ENCODE results near the gene EEA1. TPM values are rescaled to one million over a fixed set of nuclear protein-coding genes. Genes with fewer than 3 reads are reported as not detected.

The EEA1 gene
- total RNA-seq, 1 donor from 2014 or later = 10.9 TPM

DNA sequence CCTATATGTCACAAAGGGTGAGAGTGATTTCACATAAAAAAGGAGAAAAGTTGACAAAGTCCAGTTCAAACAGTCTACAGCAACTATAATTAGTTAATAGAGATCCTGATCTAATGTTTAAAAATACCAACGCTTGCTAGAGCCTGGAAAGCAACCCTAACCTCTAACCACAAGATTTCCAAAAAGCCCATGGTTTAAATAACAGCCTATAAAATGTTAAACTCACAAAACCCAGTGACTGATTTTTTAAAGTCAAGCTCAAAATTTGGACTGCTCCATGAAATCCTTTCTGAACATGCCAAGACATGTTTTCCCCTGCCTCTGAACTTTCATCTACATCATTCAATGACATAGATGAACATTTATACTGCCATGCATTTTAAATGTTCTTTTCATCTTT is 144.7 kb downstream of the EEA1 start:
- Histone ChIP-seq H3K27ac (peak overlapping the region in 1 of 2 donors; percentile 17), H3K4me1 (peaks cover 0 to 7% of the 10 kb centered on the region in 2 donors), H3K27me3 (no peaks in the 10 kb centered on the region), H3K9me3 (no peaks in the 10 kb centered on the region), H3K4me3 (no peak overlapping the region), H3K36me3 (peaks cover 0 to 8% of the 10 kb centered on the region in 2 donors)
- TF ChIP-seq, protein P1, sequence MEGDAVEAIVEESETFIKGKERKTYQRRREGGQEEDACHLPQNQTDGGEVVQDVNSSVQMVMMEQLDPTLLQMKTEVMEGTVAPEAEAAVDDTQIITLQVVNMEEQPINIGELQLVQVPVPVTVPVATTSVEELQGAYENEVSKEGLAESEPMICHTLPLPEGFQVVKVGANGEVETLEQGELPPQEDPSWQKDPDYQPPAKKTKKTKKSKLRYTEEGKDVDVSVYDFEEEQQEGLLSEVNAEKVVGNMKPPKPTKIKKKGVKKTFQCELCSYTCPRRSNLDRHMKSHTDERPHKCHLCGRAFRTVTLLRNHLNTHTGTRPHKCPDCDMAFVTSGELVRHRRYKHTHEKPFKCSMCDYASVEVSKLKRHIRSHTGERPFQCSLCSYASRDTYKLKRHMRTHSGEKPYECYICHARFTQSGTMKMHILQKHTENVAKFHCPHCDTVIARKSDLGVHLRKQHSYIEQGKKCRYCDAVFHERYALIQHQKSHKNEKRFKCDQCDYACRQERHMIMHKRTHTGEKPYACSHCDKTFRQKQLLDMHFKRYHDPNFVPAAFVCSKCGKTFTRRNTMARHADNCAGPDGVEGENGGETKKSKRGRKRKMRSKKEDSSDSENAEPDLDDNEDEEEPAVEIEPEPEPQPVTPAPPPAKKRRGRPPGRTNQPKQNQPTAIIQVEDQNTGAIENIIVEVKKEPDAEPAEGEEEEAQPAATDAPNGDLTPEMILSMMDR (IDR thresholded peaks at IDR 0.05) = no peak
- no peak for DNase-seq (ENCODE audit: low spot score in 2 of 2)
- intact Hi-C loops (cut with DNase I) = loop anchor here (10.0 kb wide), 1 partner anchor 630 kb away; no protein-coding TSS in a partner anchor

DNA sequence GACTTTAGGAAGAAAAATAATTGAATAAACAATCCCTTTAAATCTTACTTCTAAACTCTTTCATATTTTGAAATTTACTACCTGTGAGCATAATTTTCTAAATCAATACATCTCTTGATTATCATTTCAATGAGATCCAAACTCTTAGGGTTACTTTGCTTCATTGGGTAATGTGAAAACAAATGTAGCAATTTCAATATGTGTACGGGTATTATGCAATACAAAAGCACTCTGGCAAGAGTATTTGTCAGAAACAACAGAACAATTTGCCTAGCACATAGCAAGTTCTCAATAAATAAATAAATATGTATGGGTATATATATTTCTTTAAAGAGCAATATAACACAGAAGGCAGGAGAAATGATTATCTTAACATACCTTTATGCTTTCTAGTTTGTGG is 149.2 kb downstream of the EEA1 start:
- TF ChIP-seq, protein P1 (IDR thresholded peaks at IDR 0.05) = no peak
- H3K27ac ChIP-seq = no peak overlapping the region
- H3K36me3 ChIP-seq = peaks cover 2 to 38% of the 10 kb centered on the region in 2 donors
- H3K4me3 ChIP-seq = no peak overlapping the region
- DNase-seq (ENCODE audit: low spot score in 2 of 2) = no peak
- intact Hi-C loops (cut with DNase I) = loop anchor here (10.0 kb wide), 1 partner anchor 635 kb away; no protein-coding TSS in a partner anchor
- no peaks in the 10 kb centered on the region for H3K27me3 ChIP-seq
- H3K9me3 ChIP-seq = no peaks in the 10 kb centered on the region
- H3K4me1 ChIP-seq = peaks cover 0 to 6% of the 10 kb centered on the region in 2 donors

- H3K27ac ChIP-seq = no peak overlapping the region
- no peak overlapping the region for H3K4me3 ChIP-seq
- intact Hi-C loops (cut with DNase I) = no loop called here
- DNase-seq (ENCODE audit: low spot score in 2 of 2) = no peak
- H3K4me1 ChIP-seq = no peaks in the 10 kb centered on the region
- H3K36me3 ChIP-seq = peaks cover 2 to 38% of the 10 kb centered on the region in 2 donors
- H3K27me3 ChIP-seq = no peaks in the 10 kb centered on the region
- TF ChIP-seq, protein P1 (IDR thresholded peaks at IDR 0.05) = no peak
- H3K9me3 ChIP-seq = no peaks in the 10 kb centered on the region
Observed at GRCh38 chr12:92778525-92778924, 150.6 kb downstream of the EEA1 start.

GRCh38 chr12:92775416-92775815 is 153.7 kb downstream of the EEA1 start:
- TF ChIP-seq, protein P1 (IDR thresholded peaks at IDR 0.05) = no peak
- DNase-seq (ENCODE audit: low spot score in 2 of 2) = no peak
- H3K9me3 ChIP-seq = no peaks in the 10 kb centered on the region
- H3K27ac ChIP-seq = no peak overlapping the region
- intact Hi-C loops (cut with DNase I) = no loop called here
- no peak overlapping the region for H3K4me3 ChIP-seq
- H3K27me3 ChIP-seq = no peaks in the 10 kb centered on the region
- no peaks in the 10 kb centered on the region for H3K4me1 ChIP-seq
- peaks cover 2 to 35% of the 10 kb centered on the region in 2 donors for H3K36me3 ChIP-seq

DNA sequence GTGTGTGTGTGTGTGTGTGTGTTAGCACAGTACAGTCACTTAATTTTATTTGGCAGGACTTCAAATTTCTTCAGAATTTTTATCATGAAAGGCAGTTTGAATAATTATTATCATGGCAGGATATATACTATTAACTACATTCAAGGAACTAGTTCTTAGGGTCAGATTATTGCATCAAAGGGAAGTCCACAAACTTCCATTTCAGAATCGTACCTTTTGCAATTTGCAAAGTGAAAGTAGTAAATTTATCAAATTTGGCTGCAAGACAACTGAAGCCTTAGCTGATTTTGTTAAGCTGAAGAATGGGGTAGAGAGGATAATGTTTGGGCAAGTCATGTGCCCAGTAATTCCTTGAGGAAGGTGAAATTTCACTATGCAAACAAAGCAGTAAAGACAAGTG is 158.1 kb downstream of the EEA1 start:
- H3K9me3 ChIP-seq = no peaks in the 10 kb centered on the region
- no peak for DNase-seq (ENCODE audit: low spot score in 2 of 2)
- no peak overlapping the region for H3K27ac ChIP-seq
- intact Hi-C loops (cut with DNase I) = no loop called here
- no peaks in the 10 kb centered on the region for H3K27me3 ChIP-seq
- H3K36me3 ChIP-seq = peaks cover 0 to 5% of the 10 kb centered on the region in 2 donors
- no peak overlapping the region for H3K4me3 ChIP-seq
- TF ChIP-seq, protein P1 (IDR thresholded peaks at IDR 0.05) = no peak
- H3K4me1 ChIP-seq = peaks cover 0 to 2% of the 10 kb centered on the region in 2 donors
